Chondrocyte (in vitro differentiated cells): ENCODE results near the gene ARHGEF4. TPM values are rescaled to one million over a fixed set of nuclear protein-coding genes. Genes with fewer than 3 reads are reported as not detected.
A peak's percentile ranks its signal among the peaks of the same experiment; 100 is the strongest.

ENCODE experiments used
- DNase-seq: peaks from one replicate; pipeline ENCODE4 v3.0.0; 2021; ENCODE audit warnings: mixed read lengths, low spot score
- H3K27ac Mint-ChIP-seq: one replicate; pipeline ENCODE4 v1.8.0; 2021; ENCODE audit warnings: mild to moderate bottlenecking, moderate library complexity, mixed read lengths; ENCODE audit not compliant: unreplicated experiment
- H3K27me3 Mint-ChIP-seq: 2 replicates; pipeline ENCODE4 v1.8.0; 2021; ENCODE audit warnings: low read depth, mixed read lengths
- H3K36me3 Mint-ChIP-seq: 2 replicates; pipeline ENCODE4 v1.8.0; 2021; ENCODE audit warnings: low read depth, mixed read lengths
- H3K4me1 Mint-ChIP-seq: 2 replicates; pipeline ENCODE4 v1.8.0; 2021; ENCODE audit warnings: low read depth, mild to moderate bottlenecking, mixed read lengths
- H3K4me3 Mint-ChIP-seq: one replicate; pipeline ENCODE4 v1.8.0; 2021; ENCODE audit warnings: mild to moderate bottlenecking, moderate library complexity, mixed read lengths; ENCODE audit not compliant: unreplicated experiment
- H3K9me3 Mint-ChIP-seq: 2 replicates; pipeline ENCODE4 v1.8.0; 2021; ENCODE audit warnings: low read depth, mixed read lengths
- CTCF ChIP-seq: fragments of 200-600 bp; sonication (generic); IDR thresholded peaks from 2 replicates; pipeline ENCODE4 v1.5.0; 2021; ENCODE audit warnings: antibody characterized with exemption, mild to moderate bottlenecking, moderate library complexity
- total RNA-seq: library from RNA; stranded (reverse); gene quantifications from 3 replicates; pipeline ENCODE4 v1.2.1, GENCODE V29; 2021

Gene ARHGEF4
- total RNA-seq, 1 donor from 2014 or later, result 12.3 TPM

DNA sequence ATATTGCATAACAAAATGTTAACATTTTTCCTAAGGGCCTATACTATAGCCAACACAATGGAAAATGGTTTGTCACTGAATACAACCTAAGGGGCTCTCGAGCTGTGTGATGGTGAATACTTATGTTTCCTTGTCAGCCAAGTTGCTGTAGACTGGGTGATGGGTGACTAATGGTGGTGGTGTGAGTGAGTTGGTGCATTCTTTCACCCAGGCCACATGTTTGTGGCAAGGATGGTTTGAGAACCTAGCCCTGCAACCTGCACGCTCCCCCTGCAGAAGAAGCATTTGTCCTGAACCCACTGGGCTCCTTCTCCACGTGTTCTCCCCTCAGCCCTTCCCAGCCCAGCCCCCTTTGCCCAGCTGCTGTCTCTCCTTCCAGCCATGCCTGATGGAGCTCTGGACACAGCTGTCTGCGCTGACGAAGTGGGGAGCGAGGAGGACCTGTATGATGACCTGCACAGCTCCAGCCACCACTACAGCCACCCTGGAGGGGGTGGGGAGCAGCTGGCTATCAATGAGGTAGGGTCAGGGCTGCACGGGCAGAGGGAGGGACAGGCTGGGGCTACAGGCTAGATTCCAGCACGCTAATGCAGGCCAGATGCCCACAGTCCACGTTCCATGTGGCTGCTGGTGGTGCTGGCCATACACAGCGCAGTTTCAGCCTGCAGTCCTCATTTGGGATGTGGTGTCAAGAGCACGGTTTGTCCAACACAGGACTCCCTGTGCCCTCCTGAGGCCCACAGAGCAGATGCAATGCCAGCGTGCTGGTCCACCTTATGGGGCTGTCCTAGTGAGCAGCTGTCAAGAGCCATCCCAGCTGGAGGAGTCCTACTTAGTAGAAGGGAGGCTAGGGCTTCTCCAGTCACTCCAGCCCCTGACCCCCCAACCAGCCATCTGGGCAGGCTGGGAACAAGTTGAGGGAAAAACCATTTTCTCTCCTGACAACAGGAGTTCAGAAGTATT, 191.1 kb downstream of the ARHGEF4 start:
- Mint-ChIP-seq H3K9me3 (peaks cover 10% of the 10 kb centered on the region), H3K27me3 (peaks cover 2% of the 10 kb centered on the region)

DNA sequence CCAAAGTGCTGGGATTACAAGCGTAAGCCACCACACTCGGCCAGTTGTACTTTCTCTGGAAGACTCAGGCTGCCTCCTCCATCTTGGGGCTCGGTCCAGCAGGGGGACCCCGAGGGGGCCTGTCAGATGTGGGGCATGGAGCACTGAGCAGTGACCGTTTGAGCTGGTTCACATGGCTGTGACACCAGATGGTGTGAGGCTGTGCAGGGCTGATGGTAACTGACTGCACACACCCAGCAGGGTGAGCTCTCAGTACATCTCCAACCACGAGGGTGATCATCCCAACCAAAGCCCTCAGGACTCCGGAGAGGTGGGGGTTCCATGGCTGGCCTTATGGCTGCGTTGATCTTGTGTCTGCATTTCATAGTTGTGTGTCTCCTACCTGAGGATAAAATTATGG, 193.1 kb downstream of the ARHGEF4 start:
- Mint-ChIP-seq H3K36me3 (peaks cover 2% of the 10 kb centered on the region), H3K9me3 (peaks cover 10% of the 10 kb centered on the region), H3K27me3 (peaks cover 2% of the 10 kb centered on the region), H3K4me1 (peaks cover 15% of the 10 kb centered on the region), H3K4me3 (no peak overlapping the region), H3K27ac (no peak overlapping the region)
- no peak for DNase-seq
- TF ChIP-seq CTCF, result no peak

More for the DNA sequence above, 191.1 kb downstream of the ARHGEF4 start:
- peaks cover 8% of the 10 kb centered on the region for H3K4me1 Mint-ChIP-seq
- DNase-seq, result no peak
- no peak overlapping the region for H3K27ac Mint-ChIP-seq
- TF ChIP-seq CTCF, result no peak
- peaks cover 2% of the 10 kb centered on the region for H3K36me3 Mint-ChIP-seq
- no peak overlapping the region for H3K4me3 Mint-ChIP-seq

DNA sequence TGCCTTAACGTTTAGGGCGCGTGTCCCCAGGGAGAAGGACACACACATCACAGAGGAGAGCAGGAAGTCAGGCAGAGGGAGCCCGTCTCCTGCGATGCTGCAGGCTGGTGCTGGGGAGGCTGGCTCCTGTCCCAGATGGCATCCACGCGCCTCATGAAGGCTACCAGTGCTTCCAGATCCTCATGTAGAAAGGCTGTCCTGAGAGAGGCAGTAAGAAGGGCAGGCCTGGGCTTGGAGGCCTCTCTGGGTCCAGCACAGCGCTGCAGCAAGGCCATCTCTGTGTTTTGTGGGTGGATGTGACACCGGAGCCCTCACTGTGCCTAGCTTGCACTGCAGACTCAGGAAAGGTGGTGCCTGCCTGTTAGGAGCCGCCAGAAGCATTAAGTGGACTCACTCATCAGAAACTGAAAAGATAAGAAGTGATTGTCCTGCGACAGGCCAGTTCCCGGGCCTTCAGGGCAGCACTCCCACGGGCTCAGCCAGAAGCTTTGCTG, 193.8 kb downstream of the ARHGEF4 start:
- Mint-ChIP-seq H3K4me1 (peaks cover 15% of the 10 kb centered on the region), H3K9me3 (peaks cover 10% of the 10 kb centered on the region), H3K27me3 (peaks cover 1% of the 10 kb centered on the region), H3K27ac (no peak overlapping the region), H3K36me3 (peaks cover 2% of the 10 kb centered on the region), H3K4me3 (no peak overlapping the region)
- DNase-seq, result no peak
- no peak for TF ChIP-seq CTCF

- DNase-seq, result no peak
- Mint-ChIP-seq H3K4me1 (peaks cover 15% of the 10 kb centered on the region), H3K27me3 (no peaks in the 10 kb centered on the region), H3K4me3 (no peak overlapping the region), H3K27ac (peak overlapping the region; percentile 12), H3K9me3 (peaks cover 10% of the 10 kb centered on the region), H3K36me3 (peaks cover 2% of the 10 kb centered on the region)
- TF ChIP-seq CTCF, result no peak
These were observed 194.7 kb downstream of the ARHGEF4 start for GRCh38 chr2:131031431-131031841.

- no peak for DNase-seq
- peaks cover 10% of the 10 kb centered on the region for H3K9me3 Mint-ChIP-seq
- peak overlapping the region; percentile 12 for H3K27ac Mint-ChIP-seq
- TF ChIP-seq CTCF, result no peak
- H3K4me1 Mint-ChIP-seq, result peaks cover 15% of the 10 kb centered on the region
- H3K27me3 Mint-ChIP-seq, result no peaks in the 10 kb centered on the region
- peaks cover 2% of the 10 kb centered on the region for H3K36me3 Mint-ChIP-seq
- H3K4me3 Mint-ChIP-seq, result no peak overlapping the region
These were observed 195.2 kb downstream of the ARHGEF4 start for GRCh38 chr2:131031875-131032274.
